GM18526 (cell line): ENCODE results near the gene HOXD8.

ENCODE experiments used
- POLR2A ChIP-seq: IDR thresholded peaks from 3 replicates; pipeline ENCODE4 v1.6.1; 2011; ENCODE audit not compliant: insufficient read length; ENCODE audit errors: extremely low read depth

HOXD8 gene

GRCh38 chr2:176087330-176088047 is 42.0 kb upstream of the HOXD8 start:
- TF ChIP-seq POLR2A, result no peak

GRCh38 chr2:176088048-176088936 is 41.2 kb upstream of the HOXD8 start:
- no peak for TF ChIP-seq POLR2A

DNA sequence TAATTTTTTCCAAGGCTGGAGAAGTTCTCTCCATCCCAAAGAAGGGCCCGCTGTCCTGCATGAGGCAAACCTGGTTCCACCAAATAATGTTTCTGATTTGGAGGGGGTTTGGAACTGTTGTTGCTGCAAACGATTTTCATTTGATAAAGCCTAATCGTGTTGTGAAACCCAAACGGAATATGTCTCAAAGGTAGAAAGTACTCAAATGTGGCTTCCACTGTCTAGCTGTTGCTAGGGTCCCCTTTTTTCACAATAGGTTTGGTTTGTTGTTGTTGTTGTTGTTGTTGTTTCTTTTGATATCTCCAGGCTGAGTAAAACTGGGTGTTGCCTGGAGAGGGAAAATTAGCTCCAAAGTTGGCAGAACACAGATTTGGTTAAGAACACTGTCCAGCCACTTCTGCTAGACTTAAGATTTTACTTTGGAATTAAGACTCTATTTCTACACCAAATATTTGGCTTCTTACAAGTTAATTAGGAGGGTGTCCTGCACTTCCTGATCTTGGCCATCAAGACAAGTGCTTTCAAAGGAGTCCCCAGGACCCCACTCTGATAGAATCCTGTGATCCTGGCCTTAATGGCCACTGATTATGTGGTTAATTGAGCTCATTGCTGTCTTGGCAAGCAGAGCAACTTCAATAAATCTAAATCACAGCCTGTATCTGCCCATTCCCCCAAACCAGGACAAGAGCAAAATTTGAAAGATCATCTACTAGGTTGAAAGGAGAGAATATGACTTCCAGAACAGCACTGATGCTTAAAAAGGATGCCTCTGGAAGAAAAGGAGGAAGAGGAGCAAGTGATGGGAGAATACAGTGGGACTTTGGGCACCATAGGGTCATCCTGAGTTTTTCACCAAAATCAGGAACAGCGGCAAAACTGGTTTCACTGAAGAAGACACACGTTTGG is 40.3 kb upstream of the HOXD8 start:
- no peak for TF ChIP-seq POLR2A

DNA sequence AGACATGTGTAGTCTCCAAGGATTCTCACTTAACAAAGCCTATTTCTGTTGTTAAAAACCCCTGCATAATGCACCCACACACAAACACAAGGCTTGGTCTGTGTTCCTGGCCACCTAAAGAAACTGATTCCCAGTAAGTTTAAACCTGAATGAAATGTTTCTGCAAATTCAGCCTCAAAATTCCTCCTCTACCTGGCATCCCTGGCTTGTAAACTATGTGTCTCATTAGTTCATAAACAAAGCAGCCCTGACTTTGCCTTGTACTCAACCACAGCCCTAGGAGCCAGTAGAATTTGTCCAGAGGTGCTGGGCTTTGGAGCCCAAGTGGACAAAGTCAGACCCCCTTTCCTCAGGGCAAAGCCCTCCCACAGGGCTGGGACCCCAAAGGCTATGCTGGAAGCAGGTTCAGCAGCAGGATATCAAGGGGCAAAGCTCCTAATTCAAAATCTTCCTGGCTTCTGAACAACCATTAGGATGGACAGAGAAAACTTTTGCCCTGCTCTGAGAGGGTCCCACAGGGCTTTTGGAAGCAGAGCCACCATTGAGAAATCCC is 39.6 kb upstream of the HOXD8 start:
- no peak for TF ChIP-seq POLR2A

DNA sequence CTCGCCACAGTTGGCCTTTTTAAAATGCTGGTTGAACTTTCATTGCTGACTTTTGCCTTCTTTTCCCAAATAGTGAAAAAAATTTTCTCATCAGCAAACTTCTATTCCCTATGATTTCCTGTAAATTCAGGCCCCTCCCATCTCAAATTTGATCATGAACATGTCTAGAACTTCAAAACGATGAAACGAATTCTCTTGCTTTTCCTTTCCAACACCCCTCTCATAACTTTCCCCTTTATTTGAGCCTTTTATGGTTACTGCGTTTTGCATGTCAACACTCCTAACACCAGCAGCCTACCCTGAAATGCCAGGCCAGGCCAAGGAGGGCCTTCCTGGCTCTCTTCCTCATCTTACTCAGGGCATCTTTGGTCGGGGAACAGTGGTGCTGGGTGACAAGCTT is 38.6 kb upstream of the HOXD8 start:
- TF ChIP-seq POLR2A, result no peak

GRCh38 chr2:176091329-176092258 is 37.9 kb upstream of the HOXD8 start:
- no peak for TF ChIP-seq POLR2A

DNA sequence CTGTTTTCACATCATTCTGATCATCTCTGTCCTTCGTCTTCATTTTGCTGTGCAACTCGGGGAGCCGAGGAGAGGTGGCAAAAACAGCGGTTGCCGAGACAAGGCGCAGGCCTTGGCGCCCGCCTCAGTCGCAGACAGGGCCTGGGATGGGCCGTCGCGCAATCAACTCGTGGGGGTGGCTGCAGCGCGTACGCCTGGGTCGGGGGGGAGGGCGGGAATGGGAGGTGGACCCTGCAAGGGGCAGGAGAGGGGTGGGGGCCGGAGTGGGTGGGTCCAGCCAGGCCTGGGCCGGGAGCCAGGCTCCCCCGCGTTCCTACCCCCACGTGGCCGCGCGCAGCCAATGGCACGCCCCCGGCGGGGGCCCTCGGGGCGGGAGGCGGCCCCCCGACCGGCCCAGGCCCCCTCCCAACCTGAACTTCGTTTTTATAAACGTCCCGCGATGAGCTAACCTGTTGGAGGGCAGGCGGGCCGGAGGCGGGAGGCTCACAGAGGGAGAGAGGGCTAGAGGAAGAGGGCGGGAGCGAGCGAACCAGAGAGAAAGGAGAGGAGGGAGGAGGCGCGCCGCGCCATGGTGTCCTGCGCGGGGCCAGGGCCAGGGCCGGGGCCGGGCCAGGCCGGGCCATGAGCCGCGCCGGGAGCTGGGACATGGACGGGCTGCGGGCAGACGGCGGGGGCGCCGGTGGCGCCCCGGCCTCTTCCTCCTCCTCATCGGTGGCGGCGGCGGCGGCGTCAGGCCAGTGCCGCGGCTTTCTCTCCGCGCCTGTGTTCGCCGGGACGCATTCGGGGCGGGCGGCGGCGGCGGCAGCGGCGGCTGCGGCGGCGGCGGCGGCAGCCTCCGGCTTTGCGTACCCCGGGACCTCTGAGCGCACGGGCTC is 37.0 kb upstream of the HOXD8 start, which contains the start of gene HOXD13:
HOXD13 (plus strand) TSS at position 452 of the 875 bp plus-strand sequence; CDS start at position 622, 170 bp downstream.
- no peak for TF ChIP-seq POLR2A

DNA sequence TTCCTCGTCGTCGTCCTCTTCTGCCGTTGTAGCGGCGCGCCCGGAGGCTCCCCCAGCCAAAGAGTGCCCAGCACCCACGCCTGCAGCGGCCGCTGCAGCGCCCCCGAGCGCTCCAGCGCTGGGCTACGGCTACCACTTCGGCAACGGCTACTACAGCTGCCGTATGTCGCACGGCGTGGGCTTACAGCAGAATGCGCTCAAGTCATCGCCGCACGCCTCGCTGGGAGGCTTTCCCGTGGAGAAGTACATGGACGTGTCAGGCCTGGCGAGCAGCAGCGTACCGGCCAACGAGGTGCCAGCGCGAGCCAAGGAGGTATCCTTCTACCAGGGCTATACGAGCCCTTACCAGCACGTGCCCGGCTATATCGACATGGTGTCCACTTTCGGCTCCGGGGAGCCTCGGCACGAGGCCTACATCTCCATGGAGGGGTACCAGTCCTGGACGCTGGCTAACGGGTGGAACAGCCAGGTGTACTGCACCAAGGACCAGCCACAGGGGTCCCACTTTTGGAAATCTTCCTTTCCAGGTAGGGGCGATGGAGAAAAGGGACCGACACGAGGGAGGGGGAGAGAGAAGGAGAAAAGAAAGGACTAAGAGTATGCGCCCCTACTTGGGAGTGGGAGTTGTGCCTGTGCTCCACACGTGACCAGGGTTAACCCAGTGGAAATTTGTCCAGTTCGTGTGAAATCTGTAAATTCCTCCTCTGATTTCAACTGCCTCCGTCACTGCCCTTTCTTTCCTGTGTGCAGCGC is 36.2 kb upstream of the HOXD8 start:
- no peak for TF ChIP-seq POLR2A

- no peak for TF ChIP-seq POLR2A
These were observed 35.6 kb upstream of the HOXD8 start for GRCh38 chr2:176093898-176094249.

GRCh38 chr2:176094349-176094748 is 35.2 kb upstream of the HOXD8 start:
- TF ChIP-seq POLR2A, result no peak

DNA sequence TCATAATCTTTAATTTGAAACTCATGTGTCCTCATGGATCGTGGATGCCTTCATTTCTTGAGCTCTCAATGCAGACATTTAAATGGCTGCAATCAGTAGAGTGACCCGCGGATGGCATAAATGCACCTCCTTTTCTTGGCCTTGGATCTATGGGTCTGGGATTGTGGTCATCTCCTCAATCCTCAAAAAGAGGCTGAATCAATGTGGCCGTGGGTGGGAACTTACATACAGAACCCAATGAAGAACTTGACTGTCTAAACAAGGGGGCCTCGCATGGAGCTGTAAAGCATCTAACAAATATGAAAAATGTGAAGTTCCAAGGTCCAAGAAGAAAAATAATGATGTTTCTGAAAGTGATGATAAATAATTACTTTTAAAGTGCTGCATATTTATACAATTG is 34.1 kb upstream of the HOXD8 start:
- no peak for TF ChIP-seq POLR2A

DNA sequence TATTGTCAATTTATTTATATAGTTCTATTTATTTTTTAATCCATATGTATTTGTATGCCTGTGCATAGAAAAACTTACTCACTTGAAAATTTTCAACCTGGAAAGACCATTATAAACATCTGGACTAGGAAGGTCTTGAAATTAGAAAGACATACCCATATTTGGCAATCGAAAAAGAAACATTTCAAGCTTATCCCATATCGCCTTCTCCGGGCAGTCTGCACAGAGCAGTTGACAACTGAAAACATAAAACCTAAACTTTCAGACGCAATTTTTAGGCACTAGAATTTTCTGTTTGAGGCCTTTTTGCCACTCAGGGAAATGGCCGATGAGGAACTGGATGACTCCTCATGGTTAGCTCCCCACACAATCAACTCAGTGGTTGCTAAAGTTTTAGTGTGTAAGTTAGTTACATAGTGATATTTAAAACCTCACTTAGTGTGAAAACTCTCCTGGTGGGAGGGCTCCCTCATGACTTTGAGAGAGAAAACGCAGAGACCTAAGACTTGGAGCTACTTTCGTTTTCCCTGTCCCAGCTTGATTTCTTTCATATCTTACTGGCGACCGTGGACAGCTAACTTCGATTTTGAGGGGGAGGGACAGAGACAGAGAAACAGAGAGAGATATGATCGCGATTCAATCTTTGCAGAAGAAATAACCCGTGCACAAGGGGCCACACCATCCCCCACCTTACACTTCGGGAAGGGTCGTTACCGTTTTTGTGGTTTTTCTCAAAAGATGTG is 33.1 kb upstream of the HOXD8 start:
- TF ChIP-seq POLR2A, result no peak
